Adrenal gland (tissue), 12 donors: ENCODE measurements around the gene TSSK3. TPM values are rescaled to one million over a fixed set of nuclear protein-coding genes. Genes with fewer than 3 reads are reported as not detected.

ENCODE experiments used
- DNase-seq, 7 donors: peaks; one replicate each; pipeline ENCODE4 v3.0.0-alpha.2; 2019 to 2020
- H3K27ac ChIP-seq, 5 donors: fragments of 200-600 bp; sonication (generic) in 4 of 5; 1 replicate in 3 of 5; 2 replicates in 2 of 5; pipeline versions ENCODE4 v1.5.1 to v1.8.0; 2016 to 2020; ENCODE audit warnings: mild to moderate bottlenecking in 1 of 5
- H3K27me3 ChIP-seq: fragments of 200-600 bp; 2 replicates; pipeline ENCODE4 v1.8.0; 2021
- H3K36me3 ChIP-seq, 2 donors: fragments of 200-600 bp; replicated peaks in 1 of 2; 1 replicate in 1 of 2; 2 replicates in 1 of 2; pipeline versions ENCODE4 v1.5.1 to v1.8.0; 2018 to 2022
- H3K4me1 ChIP-seq, 2 donors: fragments of 200-600 bp; replicated peaks in 1 of 2; 1 replicate in 1 of 2; 2 replicates in 1 of 2; pipeline versions ENCODE4 v1.5.1 to v1.8.0; 2018 to 2021
- H3K4me3 ChIP-seq, 4 donors: fragments of 200-600 bp; sonication (generic) in 3 of 4; one replicate each; pipeline ENCODE4 v1.5.1; 2016 to 2018
- H3K9me3 ChIP-seq, 3 donors: fragments of 200-600 bp; sonication (generic) in 1 of 3; replicated peaks in 1 of 3; 1 replicate in 2 of 3; 2 replicates in 1 of 3; pipeline versions ENCODE4 v1.5.1 to v1.8.0; 2016 to 2021
- POLR2A ChIP-seq, 2 donors: fragments of 450-650 bp; IDR thresholded peaks; one replicate each; pipeline ENCODE4 v1.6.1; 2017; ENCODE audit warnings: antibody characterized with exemption in 2 of 2, mild to moderate bottlenecking in 2 of 2, moderate library complexity in 1 of 2
- WGBS, 4 donors: extraction: QIAGEN DNeasy Blood & Tissue Kit in 2 of 4; methylation state at CpG; one replicate each; pipeline versions ENCODE4 v1.1.5 to v1.1.7; 2013 to 2017; 5-methylcytosine and 5-hydroxymethylcytosine counted together
- intact Hi-C, 2 donors: fragments of 100-400 bp; cut with DNase I; formaldehyde crosslinking; loops; one replicate each; pipeline versions ENCODE4 v1.14.1 to v1.15.0; 2022 to 2023
- polyA plus RNA-seq, 3 donors: library from polyadenylated mRNA; stranded (reverse); fragments of 200-250 nt in 2 of 3; fragments of 350-450 nt in 1 of 3; fragmentation: Illumina TruSeq in 1 of 3; extraction: RNeasy Lipid Tissue Mini Kit (QIAGEN cat#74804) in 1 of 3; gene quantifications; one replicate each; pipeline ENCODE4 v1.2.3, GENCODE V29; 2013 to 2014
- total RNA-seq, 9 donors: library from RNA; depleted of rRNA in 4 of 9; stranded (reverse); fragments of >200 nt in 4 of 9; fragments of 120-200 nt in 1 of 9; fragmentation: NEBNext Ultra II Directional in 1 of 9; extraction: Animal tissue kit (Norgen Biotek cat#: 25700) in 1 of 9; gene quantifications; one replicate each; pipeline versions ENCODE4 v1.1.0 to v1.2.4, GENCODE V29; 2013 to 2023
- TF ChIP-seq, protein P1 (sequence below), 6 experiments: fragments of 450-650 bp in 4 of 6; fragments of 200-600 bp in 2 of 6; sonication (generic) in 1 of 6; IDR thresholded peaks; 1 replicate in 5 of 6; 2 replicates in 1 of 6; pipeline versions ENCODE4 v1.5.1 to v1.8.0; 2016 to 2021; ENCODE audit warnings: antibody characterized with exemption in 6 of 6, mild to moderate bottlenecking in 2 of 6, moderate library complexity in 1 of 6
- donor health status: healthy with polysubstance abuse.
- donor health status: Bipolar disorder and iron deficiency.
- donor health status: DM: yes; HTN: yes; CAD: no.
- donor health status: DM: no; HTN: no; CAD: no.
- donor health status: DM: no; HTN: no; CAD: no.
- donor health status: DM: yes; HTN: yes; CAD: no.

The TSSK3 gene
- total and polyA plus RNA-seq, 12 donors: 0.69 to 5.3 (median 1.9) TPM; not detected in 1

- Histone ChIP-seq H3K27me3 (no peaks in the 10 kb centered on the region), H3K36me3 (peaks cover 0 to 75% of the 10 kb centered on the region in 2 donors)
- intact Hi-C loops: no loop called here
Measured at GRCh38 chr1:32367912-32368635, 5.7 kb downstream of the TSSK3 start.

GRCh38 chr1:32372149-32372756 lies 9.9 kb downstream of the TSSK3 start:
- TF ChIP-seq, protein P1, sequence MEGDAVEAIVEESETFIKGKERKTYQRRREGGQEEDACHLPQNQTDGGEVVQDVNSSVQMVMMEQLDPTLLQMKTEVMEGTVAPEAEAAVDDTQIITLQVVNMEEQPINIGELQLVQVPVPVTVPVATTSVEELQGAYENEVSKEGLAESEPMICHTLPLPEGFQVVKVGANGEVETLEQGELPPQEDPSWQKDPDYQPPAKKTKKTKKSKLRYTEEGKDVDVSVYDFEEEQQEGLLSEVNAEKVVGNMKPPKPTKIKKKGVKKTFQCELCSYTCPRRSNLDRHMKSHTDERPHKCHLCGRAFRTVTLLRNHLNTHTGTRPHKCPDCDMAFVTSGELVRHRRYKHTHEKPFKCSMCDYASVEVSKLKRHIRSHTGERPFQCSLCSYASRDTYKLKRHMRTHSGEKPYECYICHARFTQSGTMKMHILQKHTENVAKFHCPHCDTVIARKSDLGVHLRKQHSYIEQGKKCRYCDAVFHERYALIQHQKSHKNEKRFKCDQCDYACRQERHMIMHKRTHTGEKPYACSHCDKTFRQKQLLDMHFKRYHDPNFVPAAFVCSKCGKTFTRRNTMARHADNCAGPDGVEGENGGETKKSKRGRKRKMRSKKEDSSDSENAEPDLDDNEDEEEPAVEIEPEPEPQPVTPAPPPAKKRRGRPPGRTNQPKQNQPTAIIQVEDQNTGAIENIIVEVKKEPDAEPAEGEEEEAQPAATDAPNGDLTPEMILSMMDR (IDR thresholded peaks at IDR 0.05): peak in 2 of 6 experiments; percentile 4 to 11
- TF ChIP-seq POLR2A (IDR thresholded peaks at IDR 0.05): no peak
- peaks cover 0 to 83% of the 10 kb centered on the region in 2 donors for H3K36me3 ChIP-seq
- DNase-seq: no peak
- 76 to 83% (median 79%) methylated on average over 5 of the region's 5 CpGs for WGBS, 4 donors
- no peaks in the 10 kb centered on the region for H3K27me3 ChIP-seq
- no peak overlapping the region for H3K27ac ChIP-seq
- intact Hi-C loops: no loop called here
- no peaks in the 10 kb centered on the region for H3K9me3 ChIP-seq
- H3K4me1 ChIP-seq: no peaks in the 10 kb centered on the region
- no peak overlapping the region for H3K4me3 ChIP-seq

More at GRCh38 chr1:32367912-32368635, 5.7 kb downstream of the TSSK3 start:
- no peaks in the 10 kb centered on the region for H3K9me3 ChIP-seq
- no peak for DNase-seq
- TF ChIP-seq POLR2A (IDR thresholded peaks at IDR 0.05): no peak
- TF ChIP-seq, protein P1 (IDR thresholded peaks at IDR 0.05): no peak
- 93 to 98% (median 96%) methylated on average over 6 to 7 of the region's 7 CpGs for WGBS, 4 donors
- H3K4me3 ChIP-seq: no peak overlapping the region
- no peaks in the 10 kb centered on the region for H3K4me1 ChIP-seq
- H3K27ac ChIP-seq: no peak overlapping the region

GRCh38 chr1:32373996-32374592 lies 11.8 kb downstream of the TSSK3 start:
- intact Hi-C loops: no loop called here
- H3K27me3 ChIP-seq: no peaks in the 10 kb centered on the region
- H3K4me1 ChIP-seq: no peaks in the 10 kb centered on the region
- no peak overlapping the region for H3K4me3 ChIP-seq
- H3K36me3 ChIP-seq: peaks cover 0 to 83% of the 10 kb centered on the region in 2 donors
- 50 to 70% (median 57%) methylated on average over 1 of the region's 1 CpG for WGBS, 4 donors
- TF ChIP-seq POLR2A (IDR thresholded peaks at IDR 0.05): no peak
- TF ChIP-seq, protein P1 (IDR thresholded peaks at IDR 0.05): no peak
- H3K27ac ChIP-seq: no peak overlapping the region
- no peaks in the 10 kb centered on the region for H3K9me3 ChIP-seq
- no peak for DNase-seq

DNA sequence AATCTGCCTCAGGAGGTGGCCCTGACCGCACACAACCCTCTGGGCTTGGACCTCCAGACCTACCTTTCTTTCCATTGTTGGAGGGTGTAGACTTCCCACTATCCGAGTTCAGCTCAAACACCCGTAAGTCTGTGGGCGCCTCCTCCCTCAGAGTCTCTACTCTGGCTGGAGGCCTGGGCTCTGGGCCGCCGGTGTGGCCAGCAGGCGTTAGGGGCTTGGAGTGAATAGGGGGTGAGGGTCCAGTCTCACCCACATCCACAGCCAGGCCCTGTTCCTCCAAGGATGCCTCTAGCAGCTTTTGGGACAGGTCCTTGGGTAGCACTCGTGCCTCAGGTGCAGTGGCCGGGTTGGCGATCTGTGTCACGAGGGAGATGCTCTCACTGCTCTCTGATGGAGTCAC lies 13.9 kb downstream of the TSSK3 start:
- Histone ChIP-seq H3K4me3 (no peak overlapping the region), H3K36me3 (peaks cover 0 to 98% of the 10 kb centered on the region in 2 donors), H3K9me3 (no peaks in the 10 kb centered on the region), H3K27me3 (no peaks in the 10 kb centered on the region), H3K27ac (no peak overlapping the region), H3K4me1 (no peaks in the 10 kb centered on the region)
- no peak for DNase-seq
- intact Hi-C loops: no loop called here
- TF ChIP-seq, protein P1 (IDR thresholded peaks at IDR 0.05): no peak
- no peak for TF ChIP-seq POLR2A (IDR thresholded peaks at IDR 0.05)
- 90 to 94% (median 92%) methylated on average over 8 to 11 of the region's 11 CpGs for WGBS, 4 donors
